ENCODE measurements around the gene RASAL2.
"Not testable (repeated sequence)": the region's sequence is repeated elsewhere in the genome, so short reads cannot be mapped to it uniquely, and the experiment has no call there.

The RASAL2 gene

GRCh38 chr1:178196631-178197030 is 102.7 kb downstream of the RASAL2 start:
- no peaks in the 10 kb centered on the region for H3K27me3 ChIP-seq (ENCODE audit: control insufficient read depth in 1 of 2, insufficient read depth in 2 of 2, low read length in 2 of 2)
- H3K27ac ChIP-seq (ENCODE audit: low read length) = no peak overlapping the region
- no peaks in the 10 kb centered on the region for H3K4me1 ChIP-seq (ENCODE audit: control insufficient read depth, insufficient read depth, low read length)
- H3K9me3 ChIP-seq (ENCODE audit: control insufficient read depth in 2 of 2, low read length in 2 of 2) = peaks cover 0 to 8% of the 10 kb centered on the region in 2 donors
- H3K9ac ChIP-seq (ENCODE audit: low read length in 2 of 2) = no peak overlapping the region
- H3K4me3 ChIP-seq (ENCODE audit: low read length in 2 of 2) = no peak overlapping the region
- no peaks in the 10 kb centered on the region for H3K36me3 ChIP-seq (ENCODE audit: control insufficient read depth in 2 of 2, insufficient read depth in 2 of 2, low read length in 2 of 2)

- not testable (repeated sequence) for H3K9ac ChIP-seq (ENCODE audit: low read length in 2 of 2); H3K9me3 ChIP-seq (ENCODE audit: control insufficient read depth in 2 of 2, low read length in 2 of 2); H3K27ac ChIP-seq (ENCODE audit: low read length); H3K36me3 ChIP-seq (ENCODE audit: control insufficient read depth in 2 of 2, insufficient read depth in 2 of 2, low read length in 2 of 2); H3K27me3 ChIP-seq (ENCODE audit: control insufficient read depth in 1 of 2, insufficient read depth in 2 of 2, low read length in 2 of 2); H3K4me3 ChIP-seq (ENCODE audit: low read length in 2 of 2); H3K4me1 ChIP-seq (ENCODE audit: control insufficient read depth, insufficient read depth, low read length)
These were observed 108.2 kb downstream of the RASAL2 start for GRCh38 chr1:178202095-178202494.

- not testable (repeated sequence) for H3K9ac ChIP-seq (ENCODE audit: low read length in 2 of 2); H3K9me3 ChIP-seq (ENCODE audit: control insufficient read depth in 2 of 2, low read length in 2 of 2); H3K4me1 ChIP-seq (ENCODE audit: control insufficient read depth, insufficient read depth, low read length); H3K27ac ChIP-seq (ENCODE audit: low read length); H3K36me3 ChIP-seq (ENCODE audit: control insufficient read depth in 2 of 2, insufficient read depth in 2 of 2, low read length in 2 of 2); H3K27me3 ChIP-seq (ENCODE audit: control insufficient read depth in 1 of 2, insufficient read depth in 2 of 2, low read length in 2 of 2); H3K4me3 ChIP-seq (ENCODE audit: low read length in 2 of 2)
These were observed 108.6 kb downstream of the RASAL2 start for GRCh38 chr1:178202546-178202945.

- not testable (repeated sequence) for H3K9me3 ChIP-seq (ENCODE audit: control insufficient read depth in 2 of 2, low read length in 2 of 2); H3K9ac ChIP-seq (ENCODE audit: low read length in 2 of 2); H3K4me1 ChIP-seq (ENCODE audit: control insufficient read depth, insufficient read depth, low read length); H3K4me3 ChIP-seq (ENCODE audit: low read length in 2 of 2); H3K27me3 ChIP-seq (ENCODE audit: control insufficient read depth in 1 of 2, insufficient read depth in 2 of 2, low read length in 2 of 2); H3K27ac ChIP-seq (ENCODE audit: low read length); H3K36me3 ChIP-seq (ENCODE audit: control insufficient read depth in 2 of 2, insufficient read depth in 2 of 2, low read length in 2 of 2)
These were observed 114.5 kb downstream of the RASAL2 start for GRCh38 chr1:178208269-178208856.

GRCh38 chr1:178209935-178210334 is 116.0 kb downstream of the RASAL2 start:
- no peak overlapping the region for H3K9ac ChIP-seq (ENCODE audit: low read length in 2 of 2)
- H3K27me3 ChIP-seq (ENCODE audit: control insufficient read depth in 1 of 2, insufficient read depth in 2 of 2, low read length in 2 of 2) = no peaks in the 10 kb centered on the region
- H3K27ac ChIP-seq (ENCODE audit: low read length) = no peak overlapping the region
- H3K9me3 ChIP-seq (ENCODE audit: control insufficient read depth in 2 of 2, low read length in 2 of 2) = no peaks in the 10 kb centered on the region
- no peaks in the 10 kb centered on the region for H3K36me3 ChIP-seq (ENCODE audit: control insufficient read depth in 2 of 2, insufficient read depth in 2 of 2, low read length in 2 of 2)
- no peak overlapping the region for H3K4me3 ChIP-seq (ENCODE audit: low read length in 2 of 2)
- no peaks in the 10 kb centered on the region for H3K4me1 ChIP-seq (ENCODE audit: control insufficient read depth, insufficient read depth, low read length)

GRCh38 chr1:178218550-178218949 is 124.6 kb downstream of the RASAL2 start:
- Histone ChIP-seq H3K9ac (ENCODE audit: low read length in 2 of 2) (no peak overlapping the region), H3K4me1 (ENCODE audit: control insufficient read depth, insufficient read depth, low read length) (no peaks in the 10 kb centered on the region), H3K27me3 (ENCODE audit: control insufficient read depth in 1 of 2, insufficient read depth in 2 of 2, low read length in 2 of 2) (no peaks in the 10 kb centered on the region), H3K9me3 (ENCODE audit: control insufficient read depth in 2 of 2, low read length in 2 of 2) (no peaks in the 10 kb centered on the region), H3K27ac (ENCODE audit: low read length) (no peak overlapping the region), H3K4me3 (ENCODE audit: low read length in 2 of 2) (no peak overlapping the region), H3K36me3 (ENCODE audit: control insufficient read depth in 2 of 2, insufficient read depth in 2 of 2, low read length in 2 of 2) (no peaks in the 10 kb centered on the region)

GRCh38 chr1:178220094-178220493 is 126.2 kb downstream of the RASAL2 start:
- H3K4me3 ChIP-seq (ENCODE audit: low read length in 2 of 2) = no peak overlapping the region
- H3K27ac ChIP-seq (ENCODE audit: low read length) = no peak overlapping the region
- H3K27me3 ChIP-seq (ENCODE audit: control insufficient read depth in 1 of 2, insufficient read depth in 2 of 2, low read length in 2 of 2) = no peaks in the 10 kb centered on the region

GRCh38 chr1:178223289-178223688 is 129.4 kb downstream of the RASAL2 start:
- Histone ChIP-seq H3K36me3 (ENCODE audit: control insufficient read depth in 2 of 2, insufficient read depth in 2 of 2, low read length in 2 of 2) (no peaks in the 10 kb centered on the region), H3K9ac (ENCODE audit: low read length in 2 of 2) (no peak overlapping the region), H3K4me1 (ENCODE audit: control insufficient read depth, insufficient read depth, low read length) (no peaks in the 10 kb centered on the region), H3K4me3 (ENCODE audit: low read length in 2 of 2) (no peak overlapping the region), H3K27me3 (ENCODE audit: control insufficient read depth in 1 of 2, insufficient read depth in 2 of 2, low read length in 2 of 2) (no peaks in the 10 kb centered on the region), H3K27ac (ENCODE audit: low read length) (no peak overlapping the region), H3K9me3 (ENCODE audit: control insufficient read depth in 2 of 2, low read length in 2 of 2) (no peaks in the 10 kb centered on the region)

More at GRCh38 chr1:178220094-178220493, 126.2 kb downstream of the RASAL2 start:
- no peaks in the 10 kb centered on the region for H3K4me1 ChIP-seq (ENCODE audit: control insufficient read depth, insufficient read depth, low read length)
- H3K9me3 ChIP-seq (ENCODE audit: control insufficient read depth in 2 of 2, low read length in 2 of 2) = no peaks in the 10 kb centered on the region
- H3K9ac ChIP-seq (ENCODE audit: low read length in 2 of 2) = no peak overlapping the region
- H3K36me3 ChIP-seq (ENCODE audit: control insufficient read depth in 2 of 2, insufficient read depth in 2 of 2, low read length in 2 of 2) = no peaks in the 10 kb centered on the region

GRCh38 chr1:178224358-178224757 is 130.5 kb downstream of the RASAL2 start:
- Histone ChIP-seq H3K4me1 (ENCODE audit: control insufficient read depth, insufficient read depth, low read length) (no peaks in the 10 kb centered on the region), H3K9ac (ENCODE audit: low read length in 2 of 2) (no peak overlapping the region), H3K4me3 (ENCODE audit: low read length in 2 of 2) (no peak overlapping the region), H3K36me3 (ENCODE audit: control insufficient read depth in 2 of 2, insufficient read depth in 2 of 2, low read length in 2 of 2) (no peaks in the 10 kb centered on the region), H3K9me3 (ENCODE audit: control insufficient read depth in 2 of 2, low read length in 2 of 2) (no peaks in the 10 kb centered on the region), H3K27ac (ENCODE audit: low read length) (no peak overlapping the region), H3K27me3 (ENCODE audit: control insufficient read depth in 1 of 2, insufficient read depth in 2 of 2, low read length in 2 of 2) (no peaks in the 10 kb centered on the region)

- Histone ChIP-seq H3K4me1 (ENCODE audit: control insufficient read depth, insufficient read depth, low read length) (no peaks in the 10 kb centered on the region), H3K27me3 (ENCODE audit: control insufficient read depth in 1 of 2, insufficient read depth in 2 of 2, low read length in 2 of 2) (no peaks in the 10 kb centered on the region), H3K4me3 (ENCODE audit: low read length in 2 of 2) (no peak overlapping the region), H3K36me3 (ENCODE audit: control insufficient read depth in 2 of 2, insufficient read depth in 2 of 2, low read length in 2 of 2) (no peaks in the 10 kb centered on the region), H3K9ac (ENCODE audit: low read length in 2 of 2) (no peak overlapping the region), H3K9me3 (ENCODE audit: control insufficient read depth in 2 of 2, low read length in 2 of 2) (no peaks in the 10 kb centered on the region), H3K27ac (ENCODE audit: low read length) (no peak overlapping the region)
These were observed 137.0 kb downstream of the RASAL2 start for GRCh38 chr1:178230881-178231409.

GRCh38 chr1:178232108-178232507 is 138.2 kb downstream of the RASAL2 start:
- Histone ChIP-seq H3K27ac (ENCODE audit: low read length) (no peak overlapping the region), H3K4me3 (ENCODE audit: low read length in 2 of 2) (no peak overlapping the region), H3K36me3 (ENCODE audit: control insufficient read depth in 2 of 2, insufficient read depth in 2 of 2, low read length in 2 of 2) (no peaks in the 10 kb centered on the region), H3K4me1 (ENCODE audit: control insufficient read depth, insufficient read depth, low read length) (no peaks in the 10 kb centered on the region), H3K9me3 (ENCODE audit: control insufficient read depth in 2 of 2, low read length in 2 of 2) (no peaks in the 10 kb centered on the region), H3K27me3 (ENCODE audit: control insufficient read depth in 1 of 2, insufficient read depth in 2 of 2, low read length in 2 of 2) (no peaks in the 10 kb centered on the region), H3K9ac (ENCODE audit: low read length in 2 of 2) (no peak overlapping the region)
